Activated T-cell treated with anti-CD3 and anti-CD28 coated beads, Interleukin-2, amount 50 U/mL, for 1 hour (primary cell): ENCODE results near the gene NLGN4Y.

Source experiments
- DNase-seq: peaks from one replicate; pipeline ENCODE4 v3.0.0-alpha.2; 2020

NLGN4Y gene

GRCh38 chrY:14679181-14679580, 154.9 kb downstream of the NLGN4Y start:
- DNase-seq = no peak

DNA sequence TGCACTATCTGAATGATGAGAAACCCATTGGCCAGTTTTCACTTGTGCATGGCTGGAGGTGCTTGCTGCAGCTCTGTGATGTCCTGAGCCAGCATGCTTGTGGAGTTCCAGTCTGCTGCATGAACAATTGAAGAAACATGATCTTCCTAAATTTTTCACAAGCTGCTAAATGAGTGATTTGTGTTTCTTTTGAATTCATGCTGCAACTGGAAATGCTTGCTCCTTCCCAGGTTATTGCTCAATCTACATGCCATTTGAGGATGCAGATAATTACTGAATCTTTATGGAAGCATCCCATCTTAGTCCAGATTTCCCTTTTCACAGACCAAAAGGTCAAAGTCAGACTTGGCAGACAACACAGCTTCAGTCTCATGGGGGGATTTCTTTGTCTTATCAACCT, 170.2 kb downstream of the NLGN4Y start:
- no peak for DNase-seq

DNA sequence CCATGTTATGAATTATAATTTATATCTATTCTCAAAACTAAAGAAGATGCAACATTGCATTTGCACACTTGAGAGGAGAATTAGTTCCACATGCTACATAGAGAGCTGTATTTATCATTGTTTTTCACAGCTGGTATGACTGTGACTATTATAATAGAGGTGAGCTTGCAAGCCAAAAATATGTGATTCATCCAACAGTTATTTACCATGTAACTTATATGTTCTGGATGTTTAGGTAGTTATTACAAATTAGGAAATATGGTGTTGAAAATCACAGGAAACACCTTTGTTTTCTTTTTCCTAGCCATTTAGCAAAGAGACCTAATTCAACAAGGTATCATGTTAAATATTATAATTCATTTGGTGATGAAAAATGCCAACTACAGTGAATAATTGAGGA, 183.8 kb downstream of the NLGN4Y start:
- DNase-seq = no peak

GRCh38 chrY:14741596-14741995, 217.3 kb downstream of the NLGN4Y start:
- DNase-seq = no peak

DNA sequence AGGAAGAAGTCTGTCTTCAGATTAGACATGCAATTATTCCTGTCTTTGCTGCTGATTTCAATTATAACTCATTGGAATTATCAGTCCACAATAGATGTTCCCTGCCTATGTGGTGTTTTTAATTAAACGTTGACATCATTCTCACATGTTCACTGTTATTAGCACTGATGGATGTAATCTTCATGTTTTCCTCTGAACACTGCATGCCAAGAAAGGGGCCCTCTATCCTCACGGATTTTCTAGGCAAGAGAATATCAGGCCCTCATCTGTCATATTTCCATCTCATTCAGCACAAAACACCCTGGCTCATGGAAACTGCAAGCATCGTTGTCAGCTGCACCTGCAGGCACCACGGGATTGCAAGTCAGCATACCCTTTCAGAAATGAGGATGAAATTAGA, 224.0 kb downstream of the NLGN4Y start:
- DNase-seq = no peak

DNA sequence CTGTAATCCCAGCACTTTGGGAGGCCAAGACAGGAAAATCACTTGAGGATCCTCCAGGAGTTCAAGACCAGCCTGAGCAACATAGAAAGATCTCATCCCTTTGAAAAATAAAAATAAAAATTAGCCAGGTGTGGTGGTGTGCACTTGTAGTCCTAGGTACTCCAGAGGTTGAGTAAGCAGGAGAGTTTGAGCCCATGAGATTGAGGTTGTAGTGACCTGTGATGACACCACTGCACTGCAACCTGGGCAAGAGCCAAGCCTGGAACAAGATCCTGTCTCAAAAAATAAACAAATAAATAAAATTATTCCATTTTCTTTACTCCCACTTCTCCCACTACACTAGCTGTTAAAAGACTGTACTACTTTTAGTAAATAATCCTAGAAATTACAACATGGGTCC, 231.2 kb downstream of the NLGN4Y start:
- DNase-seq = no peak

DNA sequence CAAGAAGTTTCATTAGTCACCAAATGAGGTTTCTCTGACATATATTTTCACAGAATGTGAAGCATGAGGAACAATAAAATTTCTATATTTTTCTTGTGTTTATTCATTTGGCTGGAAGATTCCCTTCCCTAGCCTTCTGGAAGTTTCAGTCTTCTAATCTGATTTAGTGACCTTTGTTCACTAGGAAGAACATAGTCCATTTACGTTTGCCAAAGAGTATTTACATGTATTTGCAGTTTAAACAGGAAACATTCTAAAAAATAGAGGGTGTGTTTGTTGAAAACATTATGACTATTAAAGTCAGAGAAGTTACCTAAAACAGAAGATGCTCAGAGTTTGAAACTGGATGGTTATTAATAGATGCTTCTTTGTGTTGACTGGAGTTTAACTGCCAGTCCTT, 238.6 kb downstream of the NLGN4Y start:
- DNase-seq = no peak

GRCh38 chrY:14763600-14763999, 239.3 kb downstream of the NLGN4Y start:
- DNase-seq = no peak

- DNase-seq = no peak
Measured at GRCh38 chrY:14778208-14778607, 253.9 kb downstream of the NLGN4Y start.

DNA sequence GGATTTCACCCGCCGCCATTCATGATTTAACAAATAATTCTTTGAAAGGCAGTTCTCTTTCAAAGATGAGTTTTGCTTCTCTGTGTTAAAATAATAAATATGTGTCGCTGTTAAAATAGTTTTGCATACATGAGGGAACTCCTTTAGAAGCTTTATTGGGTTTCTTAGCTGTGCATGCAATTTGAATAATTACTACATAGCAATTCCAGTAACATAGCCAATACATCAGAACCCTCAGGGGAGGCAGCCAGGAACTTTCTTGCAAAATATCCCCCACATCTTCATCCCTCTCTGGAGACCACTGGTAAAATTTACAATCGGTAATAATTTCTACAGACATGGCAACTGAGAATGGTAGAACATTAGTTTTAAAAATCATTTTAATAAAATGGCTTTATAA, 268.8 kb downstream of the NLGN4Y start:
- no peak for DNase-seq

DNA sequence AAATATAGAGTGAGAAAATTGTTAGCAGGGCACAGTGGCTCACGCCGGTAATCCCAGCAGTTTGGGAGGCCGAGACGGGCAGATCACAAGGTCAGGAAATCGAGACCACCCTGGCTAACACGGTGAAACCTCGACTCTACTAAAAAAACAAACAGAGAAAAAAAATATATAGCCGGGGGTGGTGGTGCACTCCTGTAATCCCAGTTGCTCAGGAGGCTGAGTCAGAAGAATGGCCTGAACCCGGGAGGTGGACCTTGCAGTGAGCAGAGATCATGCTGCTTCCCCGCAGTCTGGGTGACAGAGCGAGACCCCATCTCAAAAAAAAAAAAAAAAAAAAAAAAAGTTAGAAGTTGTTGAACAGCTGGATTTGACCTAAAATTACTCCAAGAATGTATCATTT, 269.3 kb downstream of the NLGN4Y start:
- DNase-seq = no peak

DNA sequence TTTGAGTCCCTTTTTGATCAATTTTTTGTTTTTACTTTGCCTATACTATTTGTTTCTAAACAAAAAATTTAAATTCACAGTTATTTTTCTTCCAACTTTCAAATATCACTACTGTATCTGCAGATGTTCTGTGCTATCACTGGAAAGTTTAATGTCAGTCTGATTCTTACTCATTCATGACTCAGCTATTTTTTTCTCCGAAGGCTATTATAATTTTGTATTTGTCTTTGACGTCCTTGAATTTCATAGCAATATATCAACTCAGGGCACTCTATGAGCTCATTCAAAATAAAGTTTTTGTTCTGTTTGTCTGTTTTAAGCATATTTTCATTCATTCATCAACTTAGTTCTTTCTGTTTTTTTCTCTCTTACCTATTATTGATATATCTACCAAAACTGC, 273.7 kb downstream of the NLGN4Y start:
- no peak for DNase-seq

DNA sequence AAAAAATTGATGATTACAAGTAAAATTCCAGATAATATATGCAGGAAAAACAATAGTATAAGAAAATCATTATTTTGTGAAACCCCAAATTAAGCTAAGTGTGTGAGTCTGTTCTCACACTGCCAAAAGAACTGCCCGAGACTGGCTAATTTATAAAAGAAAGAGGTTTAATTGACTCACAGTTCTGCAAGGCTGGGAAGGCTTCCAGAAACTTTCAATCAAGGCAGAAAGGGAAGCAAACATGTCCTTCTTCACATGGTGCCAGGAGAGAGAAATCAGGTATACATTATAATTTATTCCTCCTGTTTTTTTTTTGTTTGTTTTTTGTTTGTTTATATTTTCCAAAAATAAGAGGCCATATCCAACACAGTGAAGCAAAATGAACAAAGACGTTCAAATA, 276.8 kb downstream of the NLGN4Y start:
- no peak for DNase-seq

DNA sequence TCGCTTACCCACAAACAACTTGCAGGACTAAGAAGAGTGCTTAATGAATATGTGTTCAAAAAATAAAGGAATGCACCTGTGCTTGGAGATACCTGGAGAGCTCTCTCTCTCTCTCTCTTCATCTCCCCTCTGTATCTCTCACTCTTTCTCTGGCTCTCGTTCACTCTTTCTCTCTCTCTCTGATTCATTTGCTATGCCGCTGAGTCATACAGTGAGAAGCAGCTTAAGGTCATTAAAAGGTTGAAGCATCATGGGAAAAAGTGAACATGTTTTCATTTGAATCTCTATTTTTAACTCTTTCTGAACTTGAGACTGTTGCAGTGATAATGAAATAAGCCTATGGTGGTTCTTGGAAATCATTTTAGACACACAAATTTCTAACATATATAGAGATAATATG, 277.8 kb downstream of the NLGN4Y start:
- DNase-seq = no peak

GRCh38 chrY:14804041-14804440, 279.7 kb downstream of the NLGN4Y start:
- no peak for DNase-seq

- no peak for DNase-seq
Measured at GRCh38 chrY:14818452-14818851, 294.1 kb downstream of the NLGN4Y start.

DNA sequence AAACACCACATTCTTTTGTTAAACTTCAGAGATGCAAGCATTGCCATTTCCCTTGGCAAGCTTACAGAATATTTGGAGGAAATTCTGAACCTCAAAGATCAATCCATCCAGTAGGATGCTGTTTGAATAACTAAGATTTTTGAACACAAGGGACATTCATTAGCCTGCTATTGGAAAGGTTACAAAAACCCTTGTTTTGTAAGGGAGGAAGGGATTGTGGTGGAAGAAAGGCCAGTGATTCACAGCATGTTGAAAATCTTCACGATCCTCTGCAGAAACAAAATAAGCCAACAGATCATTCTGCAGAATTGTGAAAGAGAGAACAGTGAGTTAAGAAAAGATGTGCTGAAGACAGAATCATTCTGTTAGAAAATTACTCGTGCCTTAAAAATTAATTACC, 297.9 kb downstream of the NLGN4Y start:
- DNase-seq = no peak

- no peak for DNase-seq
Measured at GRCh38 chrY:14822906-14823305, 298.6 kb downstream of the NLGN4Y start.

GRCh38 chrY:14824583-14824982, 300.3 kb downstream of the NLGN4Y start:
- DNase-seq = no peak

DNA sequence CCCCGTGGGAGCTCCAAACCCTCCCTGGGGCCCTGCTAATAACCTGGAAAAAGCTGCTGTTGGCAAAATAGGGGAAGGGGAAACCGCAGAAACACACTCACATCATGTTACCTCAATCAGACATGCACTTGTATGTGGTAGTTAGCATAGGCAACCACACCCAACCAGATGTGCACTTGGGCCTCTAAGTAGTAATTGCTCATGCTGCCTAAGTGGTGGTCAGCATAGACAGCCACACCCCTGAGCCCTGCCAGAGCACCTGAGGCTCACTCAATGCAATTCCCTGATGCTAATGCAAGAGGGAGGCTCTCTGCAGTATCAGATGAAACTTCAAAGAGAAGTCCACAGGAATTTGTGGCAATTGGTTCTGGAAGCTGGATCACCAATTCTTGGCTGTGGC, 301.4 kb downstream of the NLGN4Y start:
- DNase-seq = no peak

DNA sequence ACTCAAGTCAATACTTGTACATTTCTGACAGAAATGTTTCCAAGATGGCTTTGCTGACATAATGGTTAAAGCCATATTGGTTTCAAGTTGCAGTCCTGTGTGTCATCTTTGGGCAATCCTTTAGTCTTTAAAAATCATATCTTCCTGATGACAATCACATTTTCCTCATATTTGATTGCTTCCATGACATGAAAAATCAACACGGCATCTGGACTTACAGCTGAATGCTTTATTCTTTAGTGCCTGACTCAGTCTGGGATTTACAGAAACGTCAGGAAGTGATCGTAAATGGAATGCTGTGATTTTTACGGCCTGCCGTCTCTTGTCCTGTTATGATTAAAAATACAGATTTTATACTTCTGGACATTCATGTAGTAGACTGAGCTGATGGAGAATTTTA, 304.2 kb downstream of the NLGN4Y start:
- DNase-seq = no peak

DNA sequence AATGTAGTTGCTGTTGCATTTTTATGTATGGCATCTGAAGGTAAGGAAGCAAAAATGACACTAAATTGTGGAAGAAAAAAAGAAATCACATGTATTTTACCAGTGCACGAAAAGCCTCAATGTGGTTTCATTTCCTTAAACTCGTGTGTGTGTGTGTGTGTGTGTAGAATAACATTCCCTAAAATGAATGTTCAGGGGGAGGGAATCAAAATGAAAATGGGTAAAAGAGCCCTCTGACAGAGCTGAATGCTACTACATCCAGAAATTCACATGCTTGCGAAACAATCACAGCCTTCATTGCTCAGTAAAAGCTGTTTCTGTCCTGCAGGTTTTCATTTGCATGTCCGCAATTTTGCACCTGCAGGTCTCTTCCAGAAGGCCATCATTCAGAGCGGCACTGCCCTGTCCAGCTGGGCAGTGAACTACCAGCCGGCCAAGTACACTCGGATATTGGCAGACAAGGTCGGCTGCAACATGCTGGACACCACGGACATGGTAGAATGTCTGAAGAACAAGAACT, 305.1 kb downstream of the NLGN4Y start:
- DNase-seq = no peak

- DNase-seq = no peak
Measured at GRCh38 chrY:14834103-14835060, 310.1 kb downstream of the NLGN4Y start.

GRCh38 chrY:14837466-14837865, 313.1 kb downstream of the NLGN4Y start:
- DNase-seq = no peak

DNA sequence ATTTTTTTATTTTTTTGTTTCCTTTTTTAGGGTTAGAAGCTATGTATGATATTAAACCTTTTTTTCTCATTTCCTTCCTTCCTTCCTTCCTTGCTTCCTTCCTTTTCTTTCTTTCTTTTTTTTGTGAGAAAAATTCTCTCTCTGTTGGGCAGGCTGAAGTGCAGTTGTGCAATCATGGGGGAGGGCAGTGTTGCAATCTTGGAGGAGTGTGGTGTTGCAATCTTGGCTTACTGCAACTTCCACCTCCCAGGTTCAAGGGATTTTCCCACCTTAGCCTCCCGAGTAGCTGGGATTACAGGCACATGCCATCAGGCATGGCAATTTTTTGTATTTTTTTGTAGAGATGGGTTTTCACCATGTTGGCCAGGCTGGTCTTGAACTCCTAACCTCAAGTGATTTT, 326.4 kb downstream of the NLGN4Y start:
- no peak for DNase-seq
